IMR-90 (cell line): Measurements from ENCODE around the gene OR4N5. TPM values are rescaled to one million over a fixed set of nuclear protein-coding genes. Genes with fewer than 3 reads are reported as not detected.

Experiments
- ATAC-seq: fragments of 200-7000 bp; cut with Tn5 transposase; 2 replicates; pipeline ENCODE4 v1.9.1; 2020; ENCODE audit warnings: low read depth, mild to moderate bottlenecking, moderate library complexity
- BruUV-seq: library from RNA; stranded (reverse); fragments of 400-500 nt; replicated peaks from 2 replicates; lab custom pipeline; 2021; lab: Mats Ljungman, UMichigan
- CTCF ChIA-PET: fragments of 300-600 bp; formaldehyde crosslinking; extraction: SDS; loops from one replicate; lab custom pipeline; 2021; ENCODE audit warnings: antibody characterized with exemption; lab: Yijun Ruan, JAX
- POLR2A ChIA-PET: fragments of 300-600 bp; sonication (Branson Sonifier 250); formaldehyde crosslinking; loops from one replicate; lab custom pipeline; 2022; ENCODE audit warnings: antibody characterized with exemption; ENCODE audit not compliant: unreplicated experiment; lab: Charles Lee
- DNase-seq: peaks from one replicate; pipeline ENCODE4 v3.0.0; 2013
- H2AFZ ChIP-seq: replicated peaks from 2 replicates; pipeline ENCODE3; 2013; ENCODE audit warnings: low read length, mild to moderate bottlenecking; ENCODE audit not compliant: poor library complexity
- H2AK5ac ChIP-seq: 2 replicates; pipeline ENCODE4 v1.6.1; 2013; ENCODE audit warnings: low read depth, low read length, inconsistent platforms
- H2AK9ac ChIP-seq: replicated peaks from 2 replicates; pipeline ENCODE3; 2013; ENCODE audit warnings: mild to moderate bottlenecking, low read depth, low read length, moderate library complexity; ENCODE audit not compliant: poor library complexity
- H2BK120ac ChIP-seq: 2 replicates; pipeline ENCODE4 v1.6.1; 2013; ENCODE audit warnings: low read depth, low read length, inconsistent platforms
- H2BK15ac ChIP-seq: 3 replicates; pipeline ENCODE4 v1.6.1; 2013; ENCODE audit warnings: low read depth, low read length, inconsistent platforms
- H2BK20ac ChIP-seq: 2 replicates; pipeline ENCODE4 v1.6.1; 2013; ENCODE audit warnings: low read depth, mild to moderate bottlenecking, inconsistent platforms, low read length, moderate library complexity
- H2BK5ac ChIP-seq: 2 replicates; pipeline ENCODE4 v1.6.1; 2013; ENCODE audit warnings: mild to moderate bottlenecking, low read depth, low read length, inconsistent platforms; ENCODE audit not compliant: poor library complexity, severe bottlenecking
- H3K14ac ChIP-seq: replicated peaks from 2 replicates; pipeline ENCODE4 v1.6.1; 2013; ENCODE audit warnings: low read depth, low read length, inconsistent platforms
- H3K18ac ChIP-seq: 2 replicates; pipeline ENCODE4 v1.6.1; 2013; ENCODE audit warnings: low read depth, low read length, control low read depth
- H3K23ac ChIP-seq: 2 replicates; pipeline ENCODE4 v1.6.1; 2013; ENCODE audit warnings: low read depth, low read length, inconsistent platforms
- H3K27ac ChIP-seq: 2 replicates; pipeline ENCODE4 v1.5.1; 2013; ENCODE audit warnings: mild to moderate bottlenecking, control low read depth, low read length; ENCODE audit not compliant: insufficient read depth
- H3K27me3 ChIP-seq: 2 replicates; pipeline ENCODE4 v1.6.1; 2013; ENCODE audit warnings: low read length; ENCODE audit not compliant: control insufficient read depth, insufficient read depth
- H3K36me3 ChIP-seq: 2 replicates; pipeline ENCODE4 v1.6.1; 2013; ENCODE audit warnings: low read length, mixed read lengths; ENCODE audit not compliant: control insufficient read depth, insufficient read depth
- H3K4ac ChIP-seq: 2 replicates; pipeline ENCODE4 v1.6.1; 2013; ENCODE audit warnings: low read depth, low read length, inconsistent platforms
- H3K4me1 ChIP-seq: 2 replicates; pipeline ENCODE4 v1.6.1; 2013; ENCODE audit warnings: low read length, mixed read lengths; ENCODE audit not compliant: control insufficient read depth, insufficient read depth
- H3K4me2 ChIP-seq: 2 replicates; pipeline ENCODE4 v1.6.1; 2013; ENCODE audit warnings: low read depth, mild to moderate bottlenecking, control low read depth, low read length, moderate library complexity
- H3K4me3 ChIP-seq: 2 replicates; pipeline ENCODE4 v1.5.1; 2013; ENCODE audit warnings: low read depth, mild to moderate bottlenecking, control low read depth, low read length, moderate library complexity; ENCODE audit not compliant: insufficient read depth
- H3K56ac ChIP-seq: 2 replicates; pipeline ENCODE4 v1.6.1; 2013; ENCODE audit warnings: low read length, inconsistent platforms; ENCODE audit not compliant: insufficient read depth; ENCODE audit errors: extremely low read depth
- H3K79me1 ChIP-seq, 2 experiments: 2 replicates each; pipeline ENCODE4 v1.6.1; 2013; ENCODE audit warnings: low read length in 2 of 2, inconsistent platforms in 1 of 2, low read depth in 1 of 2
- H3K9ac ChIP-seq: 2 replicates; pipeline ENCODE4 v1.6.1; 2013; ENCODE audit warnings: low read depth, low read length, control low read depth
- H3K9me1 ChIP-seq: 2 replicates; pipeline ENCODE4 v1.6.1; 2013; ENCODE audit warnings: low read length, inconsistent platforms; ENCODE audit not compliant: insufficient read depth
- H3K9me3 ChIP-seq: 2 replicates; pipeline ENCODE4 v1.6.1; 2013; ENCODE audit warnings: low read length; ENCODE audit not compliant: control insufficient read depth, insufficient read depth
- H4K20me1 ChIP-seq: 2 replicates; pipeline ENCODE4 v1.6.1; 2013; ENCODE audit warnings: low read length, inconsistent platforms; ENCODE audit not compliant: insufficient read depth
- H4K5ac ChIP-seq: 2 replicates; pipeline ENCODE4 v1.6.1; 2013; ENCODE audit warnings: mild to moderate bottlenecking, low read depth, low read length, control low read depth
- H4K8ac ChIP-seq, 2 experiments: 2 replicates each; pipeline ENCODE4 v1.6.1; 2013; ENCODE audit warnings: low read depth in 2 of 2, low read length in 2 of 2, control low read depth in 1 of 2, inconsistent platforms in 1 of 2
- H4K91ac ChIP-seq: 2 replicates; pipeline ENCODE4 v1.6.1; 2013; ENCODE audit warnings: low read depth, low read length, inconsistent platforms; ENCODE audit not compliant: insufficient read depth
- CTCF ChIP-seq: conservative IDR thresholded peaks from 2 replicates; pipeline ENCODE4 v1.5.1; 2012; ENCODE audit warnings: mild to moderate bottlenecking, low read depth, low read length, improper control_type of control experiment
- FOS ChIP-seq: fragments of 150-350 bp; IDR thresholded peaks from 2 replicates; pipeline ENCODE4 v1.6.1; 2016; ENCODE audit warnings: low read depth, low read length
- NFE2L2 ChIP-seq: fragments of 150-350 bp; IDR thresholded peaks from 2 replicates; pipeline ENCODE4 v1.6.1; 2016; ENCODE audit warnings: low read depth, mild to moderate bottlenecking, low read length
- POLR2A ChIP-seq: IDR thresholded peaks from 2 replicates; pipeline ENCODE4 v1.6.1; 2012; ENCODE audit warnings: mild to moderate bottlenecking, low read depth, low read length
- RAD21 ChIP-seq: IDR thresholded peaks from 2 replicates; pipeline ENCODE4 v1.6.1; 2012; ENCODE audit warnings: low read length, improper control_type of control experiment
- SMC3 ChIP-seq: fragments of 150-350 bp; IDR thresholded peaks from 2 replicates; pipeline ENCODE4 v1.6.1; 2016; ENCODE audit warnings: low read depth, mild to moderate bottlenecking, antibody characterized with exemption, low read length, moderate library complexity
- USF2 ChIP-seq: fragments of 150-350 bp; IDR thresholded peaks from 2 replicates; pipeline ENCODE4 v1.6.1; 2017; ENCODE audit warnings: mild to moderate bottlenecking, antibody characterized with exemption, low read length, low read depth
- dilution Hi-C: fragments of 300-500 bp; cut with HindIII; formaldehyde crosslinking; loops from one replicate; pipeline ENCODE4 v1.14.3; 2018; ENCODE audit warnings: low sequenced_read_pairs; ENCODE audit not compliant: unreplicated experiment
- in situ Hi-C: fragments of 300-500 bp; cut with MboI; formaldehyde crosslinking; loops from 3 replicates; pipeline ENCODE4 v1.14.3; 2019; ENCODE audit warnings: low sequenced_read_pairs, inconsistent platforms, mixed read lengths
- intact Hi-C: fragments of 100-400 bp; cut with micrococcal nuclease; formaldehyde crosslinking; loops from 2 replicates; pipeline ENCODE4 v1.10.0; 2022
- microRNA-seq, 2 experiments: library from miRNA; stranded (forward) in 1 of 2; unstranded in 1 of 2; fragments of 10-50 nt in 1 of 2; fragments of <30 nt in 1 of 2; gene quantifications in 1 of 2; microRNA quantifications in 1 of 2; one replicate each; pipeline versions ENCODE3 to v1.1.0; 2013 to 2020; ENCODE audit not compliant: insufficient read depth in 1 of 2, insufficient read length in 1 of 2, unreplicated experiment in 1 of 2
- polyA plus RNA-seq, 3 experiments: library from polyadenylated mRNA; depleted of rRNA; stranded (reverse); fragments of >200 nt; gene quantifications; 2 replicates each; pipeline ENCODE4 v1.2.3, GENCODE V29; 2012; ENCODE audit warnings: low replicate concordance in 1 of 3
- small RNA-seq, 5 experiments: library from RNA; depleted of rRNA; stranded (forward); fragments of <200 nt; gene quantifications; one replicate each; pipeline ENCODE3, GENCODE V24; 2012
- total RNA-seq: library from RNA; depleted of rRNA; stranded (reverse); fragments of >200 nt; gene quantifications from 2 replicates; pipeline ENCODE4 v1.2.3, GENCODE V29; 2012; rRNA removed

OR4N5 gene
- total and polyA plus RNA-seq, 2 of the 4 experiments (the other 2 are of a cell fraction) = not detected

DNA sequence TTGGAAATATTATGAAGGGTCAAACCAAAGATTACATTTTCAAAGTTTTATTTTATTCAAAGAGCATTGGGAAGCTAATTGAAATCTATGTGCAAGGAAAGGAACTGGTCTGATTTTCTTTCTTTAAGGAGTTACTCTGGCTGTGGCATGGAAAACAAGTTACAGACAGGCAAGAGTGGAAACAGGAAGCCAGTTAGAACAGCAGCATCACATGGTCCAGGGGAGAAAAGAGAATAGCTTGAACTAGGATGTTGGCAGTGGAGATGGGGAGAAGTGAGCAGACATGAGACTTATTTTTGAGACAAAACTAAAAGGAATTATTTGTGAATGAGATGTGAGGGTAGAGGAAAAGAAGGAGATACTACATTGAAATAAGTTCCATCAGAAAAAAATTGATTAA lies 55.5 kb downstream of the OR4N5 start:
- H4K5ac ChIP-seq = no peak overlapping the region
- no peak overlapping the region for H2AK5ac ChIP-seq
- H3K27me3 ChIP-seq = no peaks in the 10 kb centered on the region
- in situ Hi-C loops = no loop called here
- no peak overlapping the region for H3K4me2 ChIP-seq
- no peak overlapping the region for H2AK9ac ChIP-seq
- H2AFZ ChIP-seq = no peak overlapping the region
- H3K36me3 ChIP-seq = no peaks in the 10 kb centered on the region
- ATAC-seq (no peak), DNase-seq (no peak)
- H3K23ac ChIP-seq = no peak overlapping the region
- no peak overlapping the region for H2BK120ac ChIP-seq
- no peak overlapping the region for H3K4me3 ChIP-seq
- intact Hi-C loops = no loop called here
- ChIA-PET CTCF (no interaction called here), POLR2A (no interaction called here)
- no peaks in the 10 kb centered on the region for H3K79me1 ChIP-seq
- no peak overlapping the region for H3K9ac ChIP-seq
- no peak overlapping the region for H4K91ac ChIP-seq
- no peak for TF ChIP-seq USF2
- no peak for TF ChIP-seq POLR2A
- TF ChIP-seq CTCF = no peak
- no peak for TF ChIP-seq SMC3
- TF ChIP-seq RAD21 = no peak
- no peak for TF ChIP-seq FOS
- no peak for TF ChIP-seq NFE2L2
- no peak overlapping the region for H2BK15ac ChIP-seq
- no peak overlapping the region for H3K4ac ChIP-seq
- no peak overlapping the region for H3K27ac ChIP-seq
- H4K8ac ChIP-seq = no peak overlapping the region
- no peak overlapping the region for H3K56ac ChIP-seq
- no peak overlapping the region for H3K18ac ChIP-seq
- no peaks in the 10 kb centered on the region for H4K20me1 ChIP-seq
- H3K9me1 ChIP-seq = no peaks in the 10 kb centered on the region
- H3K9me3 ChIP-seq = peaks cover 5% of the 10 kb centered on the region; the same call in 1 of the 2 replicates
- no peak overlapping the region for H3K14ac ChIP-seq
- no peaks in the 10 kb centered on the region for H3K4me1 ChIP-seq
- H2BK20ac ChIP-seq = no peak overlapping the region
- dilution Hi-C loops = no loop called here
- H2BK5ac ChIP-seq = no peak overlapping the region
- BruUV-seq = no TSS peak

Small RNAs within 50 kb of the gene (microRNA-seq; reads per million reads assigned to microRNA genes)
- gene GTF2IP22 (ENCODE audit: insufficient read depth, insufficient read length) (not detected), gene RNA5SP380 (ENCODE audit: insufficient read depth, insufficient read length) (not detected)

Small RNAs within 50 kb of the gene (small RNA-seq; reads per million reads assigned to genes)
- gene GTF2IP22 (0 reads per million in 5 experiments), gene RNA5SP380 (0 reads per million in 5 experiments)

Other genes with a start within 250 kb of the OR4N5 start
- gene OR4K5, start 218.2 kb upstream of the OR4N5 start, total RNA-seq = not detected in 2 replicates
- not detected in 2 replicates for gene OR4K5, start 218.2 kb upstream of the OR4N5 start, polyA plus RNA-seq (2012; rRNA removed)
- gene OR4K1, start 207.9 kb upstream of the OR4N5 start, total RNA-seq = not detected in 2 replicates
- not detected in 2 replicates for gene OR4K1, start 207.9 kb upstream of the OR4N5 start, polyA plus RNA-seq (2012; rRNA removed)
- gene OR4K15, start 163.2 kb upstream of the OR4N5 start, total RNA-seq = not detected in 2 replicates
- not detected in 2 replicates for gene OR4K15, start 163.2 kb upstream of the OR4N5 start, polyA plus RNA-seq (2012; rRNA removed)
- not detected in 2 replicates for gene OR4Q2, start 136.7 kb upstream of the OR4N5 start, total RNA-seq
- gene OR4Q2, start 136.7 kb upstream of the OR4N5 start, polyA plus RNA-seq (2012; rRNA removed) = not detected in 2 replicates
- not detected in 2 replicates for gene OR4K14, start 119.5 kb upstream of the OR4N5 start, total RNA-seq
- gene OR4K14, start 119.5 kb upstream of the OR4N5 start, polyA plus RNA-seq (2012; rRNA removed) = not detected in 2 replicates
- not detected in 2 replicates for gene OR4K13, start 102.8 kb upstream of the OR4N5 start, total RNA-seq
- not detected in 2 replicates for gene OR4K13, start 102.8 kb upstream of the OR4N5 start, polyA plus RNA-seq (2012; rRNA removed)
- gene OR4L1, start 78.8 kb upstream of the OR4N5 start, total RNA-seq = not detected in 2 replicates
- gene OR4L1, start 78.8 kb upstream of the OR4N5 start, polyA plus RNA-seq (2012; rRNA removed) = not detected in 2 replicates
- gene OR4K17, start 28.1 kb upstream of the OR4N5 start, total RNA-seq = not detected in 2 replicates
- gene OR4K17, start 28.1 kb upstream of the OR4N5 start, polyA plus RNA-seq (2012; rRNA removed) = not detected in 2 replicates
- not detected in 2 replicates for gene OR11G2, start 52.1 kb downstream of the OR4N5 start, total RNA-seq
- gene OR11G2, start 52.1 kb downstream of the OR4N5 start, polyA plus RNA-seq (2012; rRNA removed) = not detected in 2 replicates
- not detected in 2 replicates for gene OR11H6, start 84.9 kb downstream of the OR4N5 start, total RNA-seq
- gene OR11H6, start 84.9 kb downstream of the OR4N5 start, polyA plus RNA-seq (2012; rRNA removed) = not detected in 2 replicates
- not detected in 2 replicates for gene OR11H7, start 90.2 kb downstream of the OR4N5 start, total RNA-seq
- not detected in 2 replicates for gene OR11H7, start 90.2 kb downstream of the OR4N5 start, polyA plus RNA-seq (2012; rRNA removed)
- gene OR11H4, start 100.5 kb downstream of the OR4N5 start, total RNA-seq = not detected in 2 replicates
- gene OR11H4, start 100.5 kb downstream of the OR4N5 start, polyA plus RNA-seq (2012; rRNA removed) = not detected in 2 replicates
- gene TTC5, start 167.1 kb downstream of the OR4N5 start, total RNA-seq = 28.6 and 29.4 TPM in 2 replicates
- 9.8 and 11.4 TPM in 2 replicates for gene TTC5, start 167.1 kb downstream of the OR4N5 start, polyA plus RNA-seq (2012; rRNA removed)
- gene CCNB1IP1, start 194.5 kb downstream of the OR4N5 start, total RNA-seq = 34.6 and 35.0 TPM in 2 replicates
- 23.0 and 27.5 TPM in 2 replicates for gene CCNB1IP1, start 194.5 kb downstream of the OR4N5 start, polyA plus RNA-seq (2012; rRNA removed)
- gene PARP2, start 204.8 kb downstream of the OR4N5 start, total RNA-seq = 11.7 TPM in 2 replicates
- 18.3 and 19.1 TPM in 2 replicates for gene PARP2, start 204.8 kb downstream of the OR4N5 start, polyA plus RNA-seq (2012; rRNA removed)